ENCODE results near the gene JADE3.
A peak's percentile ranks its signal among the peaks of the same experiment; 100 is the strongest.

Gene JADE3

GRCh38 chrX:47026198-47026597 lies 114.0 kb downstream of the JADE3 start:
- DNase-seq (ENCODE audit: low read depth in 3 of 3), result no peak

- peak in 2 of 3 donors; percentile 3 to 17 for DNase-seq (ENCODE audit: low read depth in 3 of 3)
These were observed 118.1 kb downstream of the JADE3 start for GRCh38 chrX:47030339-47030738.

- no peak for DNase-seq (ENCODE audit: low read depth in 3 of 3)
These were observed 135.8 kb downstream of the JADE3 start for GRCh38 chrX:47047989-47048388.

- no peak for DNase-seq (ENCODE audit: low read depth in 3 of 3)
These were observed 147.1 kb downstream of the JADE3 start for GRCh38 chrX:47059142-47059874.

- DNase-seq (ENCODE audit: low read depth in 3 of 3), result no peak
These were observed 148.5 kb downstream of the JADE3 start for GRCh38 chrX:47060708-47061107.

- no peak for DNase-seq (ENCODE audit: low read depth in 3 of 3)
These were observed 149.2 kb downstream of the JADE3 start for GRCh38 chrX:47061238-47061919.

GRCh38 chrX:47063179-47063578 lies 151.0 kb downstream of the JADE3 start:
- no peak for DNase-seq (ENCODE audit: low read depth in 3 of 3)

GRCh38 chrX:47068214-47068613 lies 156.0 kb downstream of the JADE3 start:
- DNase-seq (ENCODE audit: low read depth in 3 of 3), result no peak

GRCh38 chrX:47068720-47069119 lies 156.5 kb downstream of the JADE3 start:
- DNase-seq (ENCODE audit: low read depth in 3 of 3), result no peak

- no peak for DNase-seq (ENCODE audit: low read depth in 3 of 3)
These were observed 166.2 kb downstream of the JADE3 start, which contains the start of gene RGN for GRCh38 chrX:47078129-47079043. RGN (plus strand) TSS chrX:47078443; CDS start chrX:47081145, 2,702 bp downstream.

- DNase-seq (ENCODE audit: low read depth in 3 of 3), result no peak
These were observed 168.1 kb downstream of the JADE3 start for GRCh38 chrX:47080215-47080914.

- DNase-seq (ENCODE audit: low read depth in 3 of 3), result no peak
These were observed 168.7 kb downstream of the JADE3 start for GRCh38 chrX:47080915-47081236.

GRCh38 chrX:47091149-47091775 lies 179.0 kb downstream of the JADE3 start:
- no peak for DNase-seq (ENCODE audit: low read depth in 3 of 3)

GRCh38 chrX:47093248-47093647 lies 181.0 kb downstream of the JADE3 start:
- DNase-seq (ENCODE audit: low read depth in 3 of 3), result no peak

- no peak for DNase-seq (ENCODE audit: low read depth in 3 of 3)
These were observed 181.6 kb downstream of the JADE3 start for GRCh38 chrX:47093860-47094259.

- DNase-seq (ENCODE audit: low read depth in 3 of 3), result no peak
These were observed 184.8 kb downstream of the JADE3 start for GRCh38 chrX:47097018-47097417.

- DNase-seq (ENCODE audit: low read depth in 3 of 3), result no peak
These were observed 186.3 kb downstream of the JADE3 start for GRCh38 chrX:47098338-47099094.

- no peak for DNase-seq (ENCODE audit: low read depth in 3 of 3)
These were observed 189.0 kb downstream of the JADE3 start for GRCh38 chrX:47101206-47101605.

All from stimulated activated CD4-positive, alpha-beta T cell treated with anti-CD3 and anti-CD28 coated beads, TNF-alpha, amount 100 ng/mL, for 48 hours (primary cell).